Endothelial cell of umbilical vein (primary cell): ENCODE data around the gene KRTAP13-4. TPM values are rescaled to one million over a fixed set of nuclear protein-coding genes. Genes with fewer than 3 reads are reported as not detected.

ENCODE experiments used
- BruUV-seq: library from RNA; stranded (reverse); fragments of 400-500 nt; replicated peaks from 2 replicates; lab custom pipeline; 2021; lab: Mats Ljungman, UMichigan
- CTCF ChIA-PET: fragments of 300-600, 350-600 bp; sonication (Branson Sonifier 250); formaldehyde crosslinking; loops from one replicate; lab custom pipeline; 2021; ENCODE audit warnings: antibody characterized with exemption, inconsistent platforms; lab: Charles Lee
- POLR2A ChIA-PET: fragments of 300-600, 350-600 bp; sonication (Branson Sonifier 250); formaldehyde crosslinking; loops from one replicate; lab custom pipeline; 2021; ENCODE audit warnings: antibody characterized with exemption, inconsistent platforms; lab: Charles Lee
- DNase-seq: peaks from one replicate; pipeline ENCODE4 v3.0.0-alpha.2; 2011; ENCODE audit warnings: low read depth, low spot score
- FAIRE-seq: peaks from 2 replicates; lab custom pipeline; 2011; peaks lifted over from hg19 to GRCh38; lab: Jason Lieb, UNC
- H2AFZ ChIP-seq: 2 replicates; pipeline ENCODE4 v1.6.0; 2012; ENCODE audit warnings: low read depth, low read length, control low read depth, inconsistent platforms
- H3K27ac ChIP-seq: 2 replicates; pipeline ENCODE4 v1.5.1; 2011; ENCODE audit warnings: low read depth, mild to moderate bottlenecking, control low read depth, low read length, moderate library complexity; ENCODE audit not compliant: insufficient read depth
- H3K27me3 ChIP-seq, 2 experiments: 2 replicates each; pipeline versions ENCODE4 v1.6.0 to v1.6.1; 2011; ENCODE audit warnings: low read length in 2 of 2, mixed read lengths in 1 of 2; ENCODE audit not compliant: control insufficient read depth in 2 of 2, insufficient read depth in 2 of 2
- H3K36me3 ChIP-seq, 2 experiments: 2 replicates in 1 of 2; 3 replicates in 1 of 2; pipeline ENCODE4 v1.5.1; 2011; ENCODE audit warnings: low read length in 2 of 2, mild to moderate bottlenecking in 1 of 2, moderate library complexity in 1 of 2; ENCODE audit not compliant: control insufficient read depth in 2 of 2, insufficient read depth in 2 of 2; ENCODE audit errors: extremely low read depth in 1 of 2
- H3K4me1 ChIP-seq: 3 replicates; pipeline ENCODE4 v1.5.1; 2011; ENCODE audit warnings: mild to moderate bottlenecking, low read length; ENCODE audit not compliant: control insufficient read depth, insufficient read depth; ENCODE audit errors: extremely low read depth
- H3K4me2 ChIP-seq: 2 replicates; pipeline ENCODE4 v1.6.1; 2011; ENCODE audit warnings: low read length, control low read depth, mixed read lengths; ENCODE audit not compliant: insufficient read depth
- H3K4me3 ChIP-seq, 3 experiments: fragments of 200-600 bp in 1 of 3; sonication (generic), shearing (Covaris generic) in 1 of 3; replicated peaks in 1 of 3; 2 replicates each; pipeline ENCODE4 v1.5.1; 2011 to 2016; ENCODE audit warnings: control low read depth in 3 of 3, low read length in 3 of 3, mild to moderate bottlenecking in 2 of 3, inconsistent platforms in 1 of 3, low read depth in 1 of 3, moderate library complexity in 1 of 3; ENCODE audit not compliant: insufficient read depth in 1 of 3
- H3K79me2 ChIP-seq: 2 replicates; pipeline ENCODE4 v1.6.0; 2012; ENCODE audit warnings: low read length, inconsistent platforms; ENCODE audit not compliant: control insufficient read depth, insufficient read depth
- H3K9ac ChIP-seq: replicated peaks from 2 replicates; pipeline ENCODE3; 2011; ENCODE audit warnings: low read length, control low read depth; ENCODE audit not compliant: insufficient read depth; ENCODE audit errors: extremely low read depth
- H3K9me1 ChIP-seq: replicated peaks from 3 replicates; pipeline ENCODE4 v1.6.0; 2011; ENCODE audit warnings: mild to moderate bottlenecking, low read length; ENCODE audit not compliant: control insufficient read depth, insufficient read depth; ENCODE audit errors: extremely low read depth
- H3K9me3 ChIP-seq: replicated peaks from 2 replicates; pipeline ENCODE4 v1.5.1; 2012; ENCODE audit warnings: low read length, inconsistent platforms; ENCODE audit not compliant: control insufficient read depth, insufficient read depth
- H4K20me1 ChIP-seq: replicated peaks from 2 replicates; pipeline ENCODE3; 2011; ENCODE audit warnings: mild to moderate bottlenecking, low read length; ENCODE audit not compliant: control insufficient read depth, insufficient read depth; ENCODE audit errors: extremely low read depth
- EZH2 ChIP-seq: IDR thresholded peaks from 2 replicates; pipeline ENCODE4 v1.6.1; 2012; ENCODE audit warnings: borderline replicate concordance, low read depth, mild to moderate bottlenecking, moderate library complexity, low read length, inconsistent platforms; ENCODE audit not compliant: severe bottlenecking
- FOS ChIP-seq: IDR thresholded peaks from 2 replicates; pipeline ENCODE4 v1.6.1; 2011; ENCODE audit warnings: mild to moderate bottlenecking, low read length, moderate library complexity, borderline replicate concordance; ENCODE audit not compliant: insufficient read depth
- GATA2 ChIP-seq: IDR thresholded peaks from 2 replicates; pipeline ENCODE4 v1.7.0; 2011; ENCODE audit warnings: low read depth, mild to moderate bottlenecking, moderate library complexity, mixed read lengths, low read length; ENCODE audit not compliant: insufficient read length, insufficient read depth
- JUN ChIP-seq: IDR thresholded peaks from 2 replicates; pipeline ENCODE4 v1.6.1; 2011; ENCODE audit warnings: borderline replicate concordance, low read depth; ENCODE audit not compliant: insufficient read length, insufficient read depth
- MAX ChIP-seq: IDR thresholded peaks from 2 replicates; pipeline ENCODE4 v1.6.1; 2011; ENCODE audit not compliant: insufficient read depth, insufficient read length
- MYC ChIP-seq: IDR thresholded peaks from one replicate; pipeline ENCODE4 v1.6.1; 2011; ENCODE audit warnings: mild to moderate bottlenecking, low read depth, low read length
- POLR2A ChIP-seq: IDR thresholded peaks from 2 replicates; pipeline ENCODE4 v1.6.1; 2012; ENCODE audit warnings: low read depth, mild to moderate bottlenecking, control low read depth, low read length
- POLR2AphosphoS5 ChIP-seq: IDR thresholded peaks from 2 replicates; pipeline ENCODE4 v1.6.1; 2012; ENCODE audit warnings: low read depth, mild to moderate bottlenecking, control low read depth, low read length, moderate library complexity; ENCODE audit not compliant: insufficient read depth
- dilution Hi-C: fragments of 300-500 bp; cut with MboI; formaldehyde crosslinking; loops from one replicate; pipeline ENCODE4 v1.15.0; 2019; ENCODE audit warnings: low sequenced_read_pairs; ENCODE audit not compliant: extremely low pct_ligation_motif_present
- intact Hi-C: fragments of 100-400 bp; cut with micrococcal nuclease; formaldehyde crosslinking; loops from one replicate; pipeline ENCODE4 v1.10.0; 2022
- polyA plus RNA-seq, 4 experiments: library from polyadenylated mRNA; depleted of rRNA in 3 of 4; stranded (reverse) in 3 of 4; unstranded in 1 of 4; fragments of >200 nt; gene quantifications; 2 replicates each; pipeline versions ENCODE4 v1.2.1 to v1.2.3, GENCODE V29; 2011 to 2012; ENCODE audit warnings: missing spikeins in 1 of 4
- total RNA-seq: library from RNA; stranded (reverse); gene quantifications from 2 replicates; pipeline ENCODE4 v1.2.3, GENCODE V29; 2021
- TF ChIP-seq, protein P1 (sequence below), 2 donors: IDR thresholded peaks; 1 replicate in 1 of 2; 2 replicates in 1 of 2; pipeline ENCODE4 v1.5.1; 2011; ENCODE audit warnings: low read length in 2 of 2, mild to moderate bottlenecking in 2 of 2, moderate library complexity in 2 of 2, control low read depth in 1 of 2, inconsistent platforms in 1 of 2, low read depth in 1 of 2; ENCODE audit not compliant: insufficient read depth in 1 of 2; ENCODE audit errors: extremely low read depth in 1 of 2

The KRTAP13-4 gene
- total and polyA plus RNA-seq, 2 donors (not counting 3 experiments of a cell fraction or from before 2014, with no cell fraction given), result not detected

DNA sequence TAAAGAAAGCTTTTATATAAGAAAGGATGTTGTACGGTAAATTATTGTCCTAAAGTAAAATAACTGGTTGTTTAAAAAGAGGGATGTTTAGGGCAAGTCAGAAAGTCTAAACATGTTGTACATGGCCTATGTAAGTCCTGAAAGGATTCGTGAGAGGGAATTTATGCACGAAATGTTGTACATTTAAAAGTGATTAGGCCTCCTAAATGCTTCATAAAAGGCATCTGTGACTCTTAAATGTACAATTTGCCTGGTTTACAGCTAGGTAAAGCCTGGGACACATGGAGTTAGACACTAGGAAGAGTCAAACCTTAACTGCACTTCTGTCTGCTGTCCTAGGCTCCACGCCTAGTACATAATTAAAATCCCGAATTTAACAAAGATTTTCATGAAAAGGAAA is 14.0 kb upstream of the KRTAP13-4 start:
- intact Hi-C loops, result no loop called here
- Histone ChIP-seq H3K4me3 (no peak overlapping the region), H3K36me3 (no peaks in the 10 kb centered on the region), H3K9me3 (no peaks in the 10 kb centered on the region), H3K9ac (no peak overlapping the region), H3K79me2 (no peaks in the 10 kb centered on the region), H3K27ac (no peak overlapping the region), H4K20me1 (no peaks in the 10 kb centered on the region), H3K4me1 (no peaks in the 10 kb centered on the region), H2AFZ (no peak overlapping the region), H3K4me2 (no peak overlapping the region), H3K27me3 (no peaks in the 10 kb centered on the region), H3K9me1 (no peaks in the 10 kb centered on the region)
- dilution Hi-C loops, result no loop called here
- ChIA-PET CTCF (no interaction called here), POLR2A (no interaction called here)
- no peak for DNase-seq
- no TSS peak for BruUV-seq
- FAIRE-seq, result no peak
- TF ChIP-seq, protein P1, sequence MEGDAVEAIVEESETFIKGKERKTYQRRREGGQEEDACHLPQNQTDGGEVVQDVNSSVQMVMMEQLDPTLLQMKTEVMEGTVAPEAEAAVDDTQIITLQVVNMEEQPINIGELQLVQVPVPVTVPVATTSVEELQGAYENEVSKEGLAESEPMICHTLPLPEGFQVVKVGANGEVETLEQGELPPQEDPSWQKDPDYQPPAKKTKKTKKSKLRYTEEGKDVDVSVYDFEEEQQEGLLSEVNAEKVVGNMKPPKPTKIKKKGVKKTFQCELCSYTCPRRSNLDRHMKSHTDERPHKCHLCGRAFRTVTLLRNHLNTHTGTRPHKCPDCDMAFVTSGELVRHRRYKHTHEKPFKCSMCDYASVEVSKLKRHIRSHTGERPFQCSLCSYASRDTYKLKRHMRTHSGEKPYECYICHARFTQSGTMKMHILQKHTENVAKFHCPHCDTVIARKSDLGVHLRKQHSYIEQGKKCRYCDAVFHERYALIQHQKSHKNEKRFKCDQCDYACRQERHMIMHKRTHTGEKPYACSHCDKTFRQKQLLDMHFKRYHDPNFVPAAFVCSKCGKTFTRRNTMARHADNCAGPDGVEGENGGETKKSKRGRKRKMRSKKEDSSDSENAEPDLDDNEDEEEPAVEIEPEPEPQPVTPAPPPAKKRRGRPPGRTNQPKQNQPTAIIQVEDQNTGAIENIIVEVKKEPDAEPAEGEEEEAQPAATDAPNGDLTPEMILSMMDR (IDR thresholded peaks at IDR 0.05; ENCODE audit: extremely low read depth in 1 of 2, insufficient read depth in 1 of 2, low read depth in 1 of 2, low read length in 2 of 2), result no peak
- no peak for TF ChIP-seq EZH2
- TF ChIP-seq FOS, result no peak
- TF ChIP-seq MAX, result no peak
- TF ChIP-seq JUN, result no peak
- TF ChIP-seq POLR2A, result no peak
- TF ChIP-seq GATA2, result no peak
- TF ChIP-seq MYC, result no peak
- no peak for TF ChIP-seq POLR2AphosphoS5
